AG09319 (cell line): ENCODE measurements around the gene DGKI.

Experiments used
- DNase-seq: peaks from one replicate; pipeline ENCODE4 v3.0.0-alpha.2; 2010; ENCODE audit warnings: low read depth; ENCODE audit errors: extremely low read depth
- CTCF ChIP-seq: IDR thresholded peaks from 2 replicates; pipeline ENCODE4 v1.5.1; 2011; ENCODE audit warnings: low read depth, mild to moderate bottlenecking, inconsistent platforms, low read length, moderate library complexity

Gene DGKI

GRCh38 chr7:137523171-137523570, 323.6 kb downstream of the DGKI start:
- no peak for DNase-seq
- TF ChIP-seq CTCF: no peak

- TF ChIP-seq CTCF: no peak
- DNase-seq: no peak
Measured at GRCh38 chr7:137521451-137521850, 325.3 kb downstream of the DGKI start.

GRCh38 chr7:137519947-137520346, 326.8 kb downstream of the DGKI start:
- DNase-seq: no peak
- no peak for TF ChIP-seq CTCF

GRCh38 chr7:137519181-137519691, 327.5 kb downstream of the DGKI start:
- TF ChIP-seq CTCF: no peak
- DNase-seq: no peak

- DNase-seq: no peak
- no peak for TF ChIP-seq CTCF
Measured at GRCh38 chr7:137513091-137513490, 333.7 kb downstream of the DGKI start.

GRCh38 chr7:137507096-137507495, 339.7 kb downstream of the DGKI start:
- DNase-seq: no peak
- no peak for TF ChIP-seq CTCF

GRCh38 chr7:137506031-137506430, 340.7 kb downstream of the DGKI start:
- no peak for TF ChIP-seq CTCF
- DNase-seq: no peak
